Prostate gland (tissue), 2 donors: ENCODE results near the gene TRPM7.
"Not testable (repeated sequence)": the region's sequence is repeated elsewhere in the genome, so short reads cannot be mapped to it uniquely, and the experiment has no call there.

ENCODE experiments used
- CTCF ChIP-seq, 4 experiments: fragments of 200-600 bp in 2 of 4; fragments of 450-650 bp in 2 of 4; sonication (generic) in 2 of 4; IDR thresholded peaks; 1 replicate in 3 of 4; 2 replicates in 1 of 4; pipeline ENCODE4 v1.5.1; 2016 to 2019; ENCODE audit warnings: antibody characterized with exemption in 4 of 4, mild to moderate bottlenecking in 2 of 4, moderate library complexity in 2 of 4
- POLR2A ChIP-seq: fragments of 450-650 bp; IDR thresholded peaks from one replicate; pipeline ENCODE4 v1.6.1; 2016; ENCODE audit warnings: antibody characterized with exemption, mild to moderate bottlenecking
- POLR2AphosphoS5 ChIP-seq: sonication (generic); formaldehyde crosslinking; IDR thresholded peaks from one replicate; pipeline ENCODE4 v1.6.1; 2017; ENCODE audit warnings: antibody characterized with exemption

GRCh38 chr15:50602028-50602427 is 84.6 kb downstream of the TRPM7 start:
- TF ChIP-seq POLR2A; CTCF (IDR thresholded peaks at IDR 0.05); POLR2AphosphoS5: not testable (repeated sequence)
